IPS DF 4.7 (cell line): ENCODE data around the gene MLN.

Source experiments
- DNase-seq: peaks from one replicate; pipeline ENCODE4 v3.0.0-alpha.2; 2013; ENCODE audit warnings: low spot score; ENCODE audit errors: extremely low read depth

MLN gene

GRCh38 chr6:33790379-33790778 is 13.4 kb downstream of the MLN start:
- no peak for DNase-seq

DNA sequence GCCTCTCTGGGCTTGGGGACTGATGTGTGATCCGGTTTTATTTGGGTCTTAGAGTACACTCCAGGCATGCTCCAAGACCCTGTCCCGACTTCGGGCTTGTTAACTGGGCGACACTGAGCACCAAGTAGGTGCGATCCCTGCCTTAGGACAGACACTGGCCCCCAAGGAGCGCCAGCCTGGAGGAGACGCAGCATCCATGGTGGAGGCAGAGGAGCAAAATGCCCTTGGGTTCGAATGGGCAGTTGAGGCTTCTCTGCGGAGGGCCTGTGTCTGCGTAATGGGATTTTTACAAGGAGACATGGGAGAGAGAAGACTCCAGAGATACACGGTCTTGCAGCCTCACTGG is 14.3 kb downstream of the MLN start:
- no peak for DNase-seq

DNA sequence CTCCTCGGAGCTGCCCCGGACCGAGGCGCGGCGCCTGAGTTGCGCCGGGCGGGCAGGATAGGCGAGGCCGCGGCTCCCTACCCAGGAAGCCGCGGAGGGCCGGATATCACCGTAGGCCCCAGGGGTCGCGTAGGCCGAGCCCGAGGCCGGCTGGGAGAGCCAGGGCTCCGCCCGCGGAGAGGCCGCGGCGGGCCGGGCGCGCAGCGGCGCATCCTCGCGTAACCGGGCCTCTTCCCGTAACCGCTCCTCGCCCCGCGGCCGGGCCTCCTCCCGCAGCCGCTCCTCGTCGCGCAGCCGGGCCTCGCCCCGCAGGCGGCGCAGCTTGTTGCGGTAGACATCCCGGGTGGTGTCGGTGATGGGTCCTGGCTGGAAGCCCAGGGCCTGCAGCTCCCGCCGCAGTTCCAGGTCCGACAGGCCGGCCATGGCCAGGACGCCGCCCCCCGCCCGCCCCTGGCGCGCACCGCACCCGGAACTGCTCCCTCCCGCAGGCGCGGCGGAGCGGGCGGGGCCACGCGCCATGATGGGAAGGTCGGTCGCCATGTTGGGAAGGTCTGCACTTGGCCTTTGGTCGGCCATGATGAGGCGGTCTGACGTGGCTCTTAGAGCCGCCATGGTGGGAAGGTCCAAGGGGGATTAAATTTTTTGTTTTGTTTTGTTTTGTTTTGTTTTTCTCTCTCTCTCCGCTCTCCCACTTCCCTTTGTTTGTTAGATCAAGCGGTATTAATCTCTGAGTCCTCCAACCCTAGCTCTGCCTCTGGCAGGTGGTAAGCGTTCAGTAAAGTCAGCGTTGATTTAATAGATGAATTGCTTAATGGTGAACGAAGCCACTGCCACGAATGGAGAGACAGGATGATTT is 14.9 kb downstream of the MLN start, which contains the start of gene LEMD2:
Gene LEMD2, minus strand, starts transcription at position 437 of the 856 bp plus-strand sequence. Its CDS starts 14 bp downstream, at position 423.
- DNase-seq = no peak

DNA sequence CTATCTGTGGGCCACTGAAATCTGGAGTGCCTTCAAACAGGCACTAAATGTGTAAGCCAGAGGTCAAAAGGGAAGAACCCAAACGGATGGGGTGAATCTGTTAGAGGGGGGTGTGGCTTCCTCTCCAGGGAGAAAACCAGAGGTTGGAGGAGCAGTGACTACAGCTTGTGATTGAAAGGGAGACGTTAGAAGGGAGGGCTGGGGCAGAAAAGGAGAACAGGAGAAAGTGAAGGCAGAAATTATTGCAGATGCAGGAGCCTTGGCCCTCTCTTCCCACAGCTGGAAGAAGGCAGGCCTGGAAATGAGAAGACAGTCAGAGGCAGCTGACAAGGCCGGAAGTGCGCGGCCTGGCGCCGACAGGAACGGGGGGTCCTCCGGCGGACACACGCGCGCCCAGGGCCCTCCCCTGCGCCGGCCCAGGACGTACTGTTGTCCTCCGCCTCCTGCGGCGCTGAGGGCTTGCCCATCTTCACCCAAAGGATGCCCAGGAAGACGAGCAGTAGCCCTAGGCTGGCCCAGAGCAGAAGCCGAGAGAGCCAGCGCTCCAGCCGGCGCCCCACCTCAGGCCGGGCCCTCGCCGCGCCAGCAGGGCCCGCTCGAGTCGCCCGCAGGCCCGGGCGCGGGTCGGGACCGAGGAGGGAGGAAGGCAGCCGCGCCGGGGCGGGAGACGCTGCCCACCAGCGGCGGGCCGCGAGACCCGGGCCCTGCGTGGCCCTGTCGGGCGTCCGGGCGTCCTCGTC is 15.7 kb downstream of the MLN start:
- no peak for DNase-seq

GRCh38 chr6:33787346-33787953 is 16.4 kb downstream of the MLN start:
- DNase-seq = no peak

GRCh38 chr6:33786736-33787135 is 17.1 kb downstream of the MLN start:
- no peak for DNase-seq

DNA sequence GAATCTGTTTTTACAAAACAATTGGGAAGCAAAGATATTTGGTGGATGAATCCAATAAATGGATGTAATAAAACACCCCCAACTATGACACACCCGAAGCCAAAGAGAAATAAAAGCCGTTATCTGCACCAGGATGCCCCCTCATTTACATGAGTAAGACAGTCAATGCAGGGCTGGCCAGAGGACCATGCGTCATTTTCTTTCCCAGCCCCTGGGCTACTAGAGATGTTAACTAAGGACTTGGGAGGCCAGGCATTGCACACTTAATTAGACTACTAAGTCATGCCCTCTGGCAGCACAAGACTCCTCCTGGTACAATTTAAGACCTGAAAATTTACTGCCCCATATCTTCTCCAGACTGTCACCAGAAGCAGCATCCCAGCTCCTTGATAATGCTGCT is 18.0 kb downstream of the MLN start:
- DNase-seq = no peak

- DNase-seq = no peak
Observed at GRCh38 chr6:33784787-33785186, 19.0 kb downstream of the MLN start.

GRCh38 chr6:33783781-33784520 is 19.9 kb downstream of the MLN start:
- DNase-seq = no peak

- no peak for DNase-seq
Observed at GRCh38 chr6:33782561-33782960, 21.2 kb downstream of the MLN start.

- DNase-seq = no peak
Observed at GRCh38 chr6:33781131-33781975, 22.4 kb downstream of the MLN start.

GRCh38 chr6:33779895-33780294 is 23.9 kb downstream of the MLN start:
- DNase-seq = no peak

DNA sequence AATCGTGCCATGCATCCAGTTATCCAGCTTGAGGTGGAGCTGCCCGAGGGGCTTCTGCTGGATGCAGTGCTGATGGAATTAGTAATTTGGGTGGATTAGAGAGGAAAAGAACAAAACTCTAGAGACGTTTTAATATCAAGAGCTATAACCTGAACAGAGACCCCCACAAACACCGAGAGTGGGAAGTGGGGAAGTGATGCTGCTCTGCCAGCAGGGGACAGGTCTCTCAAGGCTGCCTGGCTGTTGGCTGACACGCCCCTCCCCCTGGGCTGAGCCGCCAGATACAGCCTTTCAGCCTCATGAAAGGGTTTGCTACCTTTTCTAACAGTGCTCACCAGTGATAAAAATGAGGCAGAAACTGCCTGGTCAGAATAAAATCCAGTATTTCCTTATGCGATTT is 24.5 kb downstream of the MLN start:
- no peak for DNase-seq

- no peak for DNase-seq
Observed at GRCh38 chr6:33778444-33779121, 25.2 kb downstream of the MLN start.

DNA sequence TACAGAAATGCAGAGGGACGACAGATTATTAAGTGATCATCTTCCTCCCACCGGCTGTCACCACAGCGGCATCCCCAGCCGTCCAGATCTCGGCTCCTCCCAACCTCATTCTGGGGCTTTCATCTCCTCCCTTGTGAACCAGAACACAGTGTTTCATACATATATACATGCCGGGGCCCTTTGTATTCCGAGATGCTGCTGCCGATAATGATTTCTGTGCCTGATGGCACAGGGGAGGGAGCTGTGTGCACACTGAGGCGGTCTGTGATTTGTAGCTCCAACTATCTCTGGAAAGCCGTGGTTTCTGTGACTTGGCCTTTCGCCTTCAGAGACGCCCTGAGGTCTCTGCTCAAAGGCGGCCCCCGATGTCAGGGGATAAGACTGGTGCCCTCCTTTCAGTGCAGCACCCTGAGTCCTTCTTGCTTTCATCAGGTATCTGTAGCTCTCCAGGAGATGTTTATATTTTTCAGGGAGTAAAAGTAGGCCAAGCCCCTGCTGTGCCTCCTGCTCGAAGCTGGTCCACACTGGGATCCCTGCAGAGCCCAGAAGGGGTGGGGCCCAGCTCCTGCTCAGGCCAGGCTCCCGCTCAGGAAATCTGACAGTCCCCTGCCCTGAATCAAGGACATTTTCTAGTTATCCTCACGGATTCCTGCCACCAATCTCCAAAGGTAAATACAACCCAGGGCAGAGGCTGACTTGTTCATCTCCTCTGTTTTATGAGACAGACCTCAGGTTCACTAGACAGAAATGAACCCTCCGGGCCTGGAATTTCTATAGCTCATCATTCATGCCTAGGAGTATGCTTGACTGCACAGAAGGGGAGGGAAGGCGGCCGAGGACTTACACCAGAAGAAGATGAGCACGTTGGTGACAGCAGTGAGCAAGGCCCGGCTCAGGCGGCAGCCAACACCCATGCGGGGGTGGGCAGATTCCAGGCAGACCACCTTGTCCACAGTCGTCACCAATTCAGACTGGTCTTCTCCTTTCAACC is 26.1 kb downstream of the MLN start:
- DNase-seq = no peak

- no peak for DNase-seq
Observed at GRCh38 chr6:33776764-33777163, 27.0 kb downstream of the MLN start.

DNA sequence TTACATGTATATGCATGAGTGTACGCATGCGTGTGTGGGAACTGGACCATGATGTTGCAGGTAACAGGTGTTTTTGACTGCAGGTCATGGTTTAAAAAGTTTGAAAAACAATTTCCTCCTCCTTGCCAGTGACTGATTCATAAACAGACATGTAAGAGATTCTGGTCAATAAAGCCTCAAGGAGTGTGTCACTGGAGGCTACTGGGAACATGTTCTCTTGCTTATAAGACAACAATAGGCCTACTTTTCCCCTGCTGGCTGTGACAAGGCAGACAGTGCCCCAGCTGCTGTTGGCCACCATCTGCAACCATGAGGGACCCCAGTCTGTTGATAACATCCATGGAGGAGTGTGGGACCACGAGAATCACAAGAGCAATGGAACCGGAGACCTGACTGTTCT is 27.6 kb downstream of the MLN start:
- no peak for DNase-seq

GRCh38 chr6:33774774-33775173 is 29.0 kb downstream of the MLN start:
- DNase-seq = no peak

GRCh38 chr6:33772902-33773472 is 30.8 kb downstream of the MLN start:
- no peak for DNase-seq
